SKM-1 treated with dmso at 0.1 percent for 144 hours (cell line): ENCODE data around the gene MCF2L2.

Source experiments
- DNase-seq: peaks from one replicate; lab custom pipeline; 2025; ENCODE audit not compliant: unreplicated experiment; lab: John Stamatoyannopoulos, UW

The MCF2L2 gene

DNA sequence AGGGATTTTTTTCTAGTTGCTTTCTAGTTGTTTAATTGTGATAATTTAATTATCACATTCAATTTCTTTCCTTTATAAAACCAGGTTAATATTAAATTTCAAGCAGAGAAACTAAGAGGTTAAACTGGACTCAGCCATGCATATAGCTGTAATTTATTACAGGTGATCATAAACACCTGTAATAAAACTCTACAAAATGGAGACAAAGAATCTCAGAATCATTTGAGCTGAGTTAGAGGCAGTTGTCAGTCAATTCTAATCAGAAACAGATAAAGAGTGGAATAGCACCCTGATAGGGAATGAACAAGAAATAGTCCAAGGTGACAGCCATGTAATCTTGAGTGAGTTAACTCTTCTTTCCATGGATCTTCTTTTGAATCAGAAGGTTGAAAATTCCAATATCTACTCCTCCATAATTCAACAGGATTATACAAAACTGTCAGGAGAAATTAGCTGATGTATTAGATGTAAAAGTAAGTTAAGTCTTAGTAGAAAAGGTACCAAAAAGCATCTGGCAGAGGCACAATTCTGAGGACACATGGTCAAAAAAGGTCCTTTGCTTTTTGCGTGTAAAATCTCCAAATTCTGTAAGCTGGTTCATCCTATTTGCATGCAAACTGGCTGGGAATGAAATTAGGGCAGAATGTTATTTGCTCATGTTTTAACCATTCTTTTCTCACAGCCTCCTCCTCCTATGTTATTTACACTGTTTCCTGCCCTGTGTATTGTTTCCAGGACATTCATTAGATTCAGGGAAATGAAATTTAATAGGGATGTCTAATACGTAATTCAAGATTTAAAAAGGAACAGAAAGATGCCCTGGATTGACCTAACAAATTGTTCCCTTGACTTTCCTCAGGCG, 214.8 kb downstream of the MCF2L2 start:
- DNase-seq = no peak

DNA sequence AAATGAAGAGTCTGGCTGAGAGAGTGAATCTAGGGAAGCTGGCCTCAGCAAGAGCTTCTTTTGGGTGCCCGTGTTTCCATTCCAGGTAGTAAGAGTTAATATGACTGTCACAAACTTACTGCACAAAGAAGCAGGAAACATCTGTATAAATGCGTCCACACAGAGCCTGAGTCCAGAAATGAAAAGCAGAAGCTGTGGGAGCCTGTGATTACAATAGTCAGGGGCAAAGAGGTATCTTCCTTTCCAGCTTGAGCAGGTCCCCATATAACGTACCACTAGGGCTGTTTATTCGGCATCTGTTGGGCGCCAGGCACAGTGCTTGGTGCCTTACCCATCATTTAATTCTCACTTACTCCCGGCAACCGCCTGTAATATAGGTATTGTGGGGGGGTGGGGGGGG, 215.9 kb downstream of the MCF2L2 start:
- DNase-seq = peak; percentile 98

DNA sequence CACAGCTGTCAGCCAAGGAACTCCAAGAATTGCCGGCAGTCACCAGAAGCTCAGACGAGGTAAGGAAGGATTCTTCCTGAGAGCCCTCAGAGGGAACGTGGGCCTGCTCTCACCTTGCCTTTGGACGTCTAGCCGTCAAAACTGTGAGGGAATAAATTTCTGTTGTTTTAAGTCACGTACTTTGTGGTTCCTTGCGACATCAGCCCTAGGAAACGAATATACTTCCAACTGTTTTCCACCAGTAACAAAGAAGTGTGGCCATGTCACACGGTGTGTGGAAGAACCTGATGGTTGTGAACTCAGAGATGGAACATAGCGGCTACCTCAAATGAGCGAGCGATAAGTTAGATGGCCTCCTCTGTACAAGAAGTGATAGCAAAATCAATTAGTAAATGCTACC, 216.3 kb downstream of the MCF2L2 start:
- peak; percentile 29 for DNase-seq

DNA sequence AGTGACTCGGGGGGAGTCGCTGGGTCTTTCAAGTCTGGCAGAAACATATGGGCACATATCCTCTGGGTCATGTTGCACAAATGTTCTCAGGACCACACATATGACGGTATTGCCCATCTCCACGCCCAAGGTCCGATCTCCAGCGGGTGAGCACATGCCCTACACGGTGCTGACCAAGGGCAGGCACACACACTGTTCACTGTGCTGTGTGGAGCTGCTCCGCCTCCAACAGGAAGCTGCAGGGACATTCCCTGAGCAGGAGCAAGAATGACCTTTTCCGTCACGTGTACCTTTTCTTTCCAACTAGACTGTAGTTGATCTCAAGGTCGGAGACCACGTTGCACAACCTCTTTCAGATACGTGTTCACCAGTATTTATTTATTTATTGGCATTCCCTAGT, 217.1 kb downstream of the MCF2L2 start:
- no peak for DNase-seq

DNA sequence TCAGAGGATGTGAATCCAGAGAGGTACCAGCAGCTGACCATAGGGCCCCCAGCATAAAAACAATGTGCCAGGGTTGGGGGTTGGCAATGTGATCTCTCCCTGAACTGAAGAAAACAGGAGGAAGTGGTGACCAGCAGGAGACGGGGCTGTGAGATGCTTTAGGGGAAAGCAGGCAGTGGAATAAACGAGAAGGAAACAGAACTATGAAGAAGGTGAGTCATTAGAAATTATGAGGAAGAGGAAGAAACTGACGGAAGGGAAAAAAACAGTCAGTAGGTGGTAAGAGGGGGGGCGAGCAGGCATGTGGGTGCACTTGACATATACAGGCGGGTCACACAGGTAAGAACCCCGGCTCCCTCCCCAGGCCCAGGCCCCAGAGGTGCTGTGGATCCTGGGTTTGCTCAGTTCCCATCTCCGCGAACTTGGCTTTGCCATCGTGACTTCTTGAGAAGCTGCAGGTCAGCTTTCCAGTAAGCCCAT, 217.5 kb downstream of the MCF2L2 start:
- peak; percentile 91 for DNase-seq

DNA sequence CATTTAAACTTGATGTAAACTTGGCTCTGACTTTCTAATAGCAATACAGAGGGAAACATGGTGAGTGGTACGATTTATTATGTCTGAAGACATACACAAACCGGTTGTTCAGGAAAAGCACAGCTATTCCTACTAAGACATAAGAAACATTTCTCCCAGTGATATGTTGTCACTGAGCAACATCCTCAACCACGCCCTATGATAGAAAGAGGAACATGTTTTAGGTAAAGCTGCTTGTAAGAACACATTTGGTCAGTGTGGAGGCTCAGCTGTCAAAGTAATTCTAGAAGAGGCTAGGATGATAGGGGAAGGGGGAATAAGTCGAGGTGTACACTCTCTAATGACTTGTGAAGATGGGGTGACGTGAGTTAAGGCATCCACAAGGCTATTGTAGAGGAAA, 218.1 kb downstream of the MCF2L2 start:
- DNase-seq = peak; percentile 79

DNA sequence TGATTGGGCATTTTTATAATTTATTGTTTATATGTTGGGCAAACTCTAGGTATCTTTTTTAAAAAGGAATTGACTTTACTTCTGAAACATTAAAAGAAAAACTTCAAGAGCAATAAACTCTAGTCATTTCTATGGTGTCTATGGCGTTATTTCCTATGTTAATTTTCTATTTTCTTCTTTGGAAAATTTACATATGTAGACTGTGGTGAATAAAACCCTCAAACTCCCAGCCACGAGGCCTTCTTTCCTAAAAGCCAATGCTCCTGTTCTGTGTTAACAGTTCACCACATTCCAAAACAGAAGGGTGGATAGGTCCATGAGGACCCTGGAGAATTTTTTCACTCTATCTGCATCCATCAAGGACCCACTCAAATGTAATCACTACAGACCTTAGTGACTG, 219.6 kb downstream of the MCF2L2 start:
- DNase-seq = no peak

DNA sequence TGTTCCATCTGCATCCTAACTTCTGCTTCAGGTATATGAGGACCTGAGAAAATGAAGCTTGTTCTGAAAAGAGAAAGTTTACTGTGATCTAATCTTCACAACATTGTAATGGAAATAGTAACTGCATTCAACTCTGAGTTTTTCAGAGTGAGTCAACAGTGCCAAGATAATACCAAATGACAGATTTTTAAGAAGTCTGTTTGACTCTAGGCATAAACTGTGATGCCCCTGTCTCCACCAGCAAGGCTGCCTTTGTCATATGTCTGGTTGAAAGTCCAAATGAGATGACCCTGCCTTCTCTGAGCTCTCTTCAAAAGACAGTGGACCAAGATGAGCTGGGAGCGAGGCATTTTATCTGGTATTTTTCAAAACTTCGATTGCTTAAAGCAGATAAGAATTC, 220.2 kb downstream of the MCF2L2 start:
- no peak for DNase-seq

DNA sequence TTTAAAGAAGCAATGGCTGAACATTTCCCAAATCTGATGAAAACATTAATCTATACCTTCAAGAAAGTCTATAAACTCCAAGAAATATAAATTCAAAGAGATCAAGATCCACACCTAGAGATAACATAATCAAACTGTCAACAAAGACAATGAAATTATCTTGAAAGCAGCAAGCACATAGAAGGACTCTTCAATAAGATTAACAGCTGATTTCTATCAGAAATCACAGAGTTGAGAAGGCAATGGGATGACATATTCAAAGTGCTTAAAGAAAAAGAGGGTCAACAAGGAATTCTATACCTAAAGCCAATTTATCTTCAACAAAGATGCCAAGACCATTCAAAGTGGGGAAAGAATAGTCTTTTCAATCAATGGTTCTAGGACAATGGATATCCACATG, 224.7 kb downstream of the MCF2L2 start:
- no peak for DNase-seq

DNA sequence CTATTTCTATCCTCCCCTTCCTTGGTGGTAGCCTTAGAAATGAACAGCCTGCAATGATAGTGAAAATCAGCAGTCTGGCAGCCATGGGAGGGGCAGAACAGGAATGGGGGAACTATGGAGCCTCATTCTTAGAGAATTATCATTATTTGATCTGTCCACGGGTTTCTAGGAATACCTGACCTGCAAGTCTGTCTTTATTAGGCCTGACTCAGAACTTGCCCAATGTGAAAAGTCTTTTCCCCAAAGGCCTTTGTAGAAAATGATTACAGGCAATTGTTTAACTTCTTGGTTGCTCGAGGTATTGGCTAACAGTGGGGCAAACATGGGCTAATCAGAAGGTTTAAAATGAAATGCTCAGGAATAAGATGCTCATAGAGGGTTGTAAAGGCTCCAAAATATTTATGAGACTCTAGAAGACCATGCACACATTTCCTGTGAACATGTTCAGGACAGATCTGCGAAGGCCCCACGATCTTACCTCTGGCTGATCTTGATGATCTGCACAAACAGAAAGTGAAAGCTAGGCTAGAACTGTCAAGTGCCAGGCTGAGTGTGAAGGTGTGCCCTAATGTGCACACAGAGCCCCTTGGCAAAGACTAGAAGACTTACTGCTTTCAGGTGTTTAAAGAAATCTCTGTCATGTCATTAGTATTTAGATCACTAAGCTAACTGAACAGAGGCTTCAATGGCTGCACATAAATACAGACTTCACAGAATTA, 226.3 kb downstream of the MCF2L2 start:
- DNase-seq = no peak

DNA sequence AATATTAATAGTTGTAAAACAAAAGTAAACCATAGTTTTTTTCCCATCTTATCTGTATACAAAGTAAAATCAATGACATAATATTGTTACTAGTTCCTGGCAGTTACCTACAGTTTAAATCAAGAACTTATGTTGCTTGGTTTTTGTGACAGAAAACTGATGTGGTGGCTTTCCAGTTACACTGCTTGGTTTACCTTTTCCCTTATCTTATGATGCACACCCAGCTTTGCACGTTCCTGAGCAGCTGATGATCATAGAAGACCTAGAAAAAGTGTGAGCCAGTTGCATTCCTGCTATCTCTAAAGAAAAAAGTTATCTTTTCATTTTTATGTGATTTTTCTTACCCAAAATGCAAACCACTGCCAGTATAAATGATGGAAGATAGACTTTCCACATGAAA, 229.5 kb downstream of the MCF2L2 start:
- no peak for DNase-seq

DNA sequence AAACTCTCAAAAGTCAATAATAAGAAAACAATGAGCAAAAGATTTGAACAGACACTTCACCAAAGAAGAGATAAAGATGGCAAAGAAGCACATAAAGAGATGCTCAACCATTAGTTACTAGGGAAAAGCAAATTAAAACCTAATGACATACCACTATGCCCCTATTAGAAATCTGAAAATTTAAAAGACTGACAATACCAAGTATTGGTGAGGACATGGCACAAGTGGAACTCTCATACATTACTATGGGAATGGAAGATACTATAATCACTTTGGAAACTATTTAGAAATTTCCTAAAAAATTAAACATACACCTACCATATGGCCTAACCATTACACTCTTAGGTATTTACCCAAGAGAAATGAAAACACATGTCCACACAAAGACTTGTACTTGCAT, 230.7 kb downstream of the MCF2L2 start:
- no peak for DNase-seq

DNA sequence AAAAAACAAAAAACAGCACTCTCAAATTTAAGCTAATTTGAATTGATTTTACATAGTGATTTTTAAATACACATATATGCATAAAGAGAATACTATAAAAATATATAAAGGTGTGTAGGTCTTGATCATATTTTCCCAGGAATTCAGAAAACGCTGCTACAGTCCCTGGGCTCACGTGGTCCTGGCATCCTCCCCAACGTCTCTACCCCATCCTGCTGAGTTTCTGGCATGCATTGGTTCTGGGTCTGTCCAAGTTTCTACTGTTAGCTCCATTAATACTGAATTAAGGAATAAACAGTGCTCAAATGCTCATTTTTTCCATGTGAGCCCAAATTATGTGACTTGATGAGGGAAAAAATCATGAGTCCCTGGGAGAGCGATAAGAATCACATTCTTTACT, 233.2 kb downstream of the MCF2L2 start:
- no peak for DNase-seq

DNA sequence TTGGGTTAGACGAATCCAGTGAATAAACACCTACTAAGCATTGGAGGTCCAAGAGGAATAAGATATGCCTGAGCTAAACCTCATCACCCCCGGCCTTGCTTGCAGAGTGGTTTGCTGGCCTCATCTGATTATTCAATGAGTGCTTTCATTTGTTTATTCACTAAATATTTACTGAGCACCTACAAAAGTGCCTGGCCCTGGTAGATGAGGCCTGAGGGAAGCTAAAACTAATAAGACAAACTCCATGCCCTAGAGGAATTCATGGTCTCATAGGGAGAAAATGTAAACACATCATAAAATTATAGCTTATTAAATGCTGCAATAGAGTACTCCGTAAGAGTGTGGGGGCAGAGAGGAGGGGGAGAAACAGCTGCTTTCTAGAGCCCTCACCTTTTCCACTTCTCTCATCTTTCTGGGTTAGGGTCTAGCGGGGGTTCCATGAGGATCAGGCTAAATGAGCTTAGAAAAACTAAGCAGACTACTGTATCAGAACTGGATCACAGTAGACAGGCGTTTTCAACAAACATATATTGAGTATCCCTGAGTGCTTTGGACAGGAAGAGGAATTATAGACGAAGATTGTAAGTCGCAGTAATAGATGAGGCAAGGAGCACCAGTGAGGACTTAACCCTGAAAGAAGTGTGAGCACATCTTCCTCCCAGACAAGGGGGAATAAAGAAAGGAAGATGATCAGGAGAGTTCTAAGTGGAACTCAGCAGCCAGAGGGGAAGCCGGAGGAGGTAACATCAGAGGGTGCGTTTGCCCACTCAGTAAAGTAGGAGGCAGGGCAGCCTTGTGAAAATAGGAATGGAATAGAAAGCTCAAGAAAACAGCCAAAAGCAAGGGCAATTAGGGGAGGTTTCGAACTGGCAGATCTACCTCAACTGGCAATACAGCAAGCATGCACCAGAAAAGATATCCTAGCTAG, 234.4 kb downstream of the MCF2L2 start:
- no peak for DNase-seq

DNA sequence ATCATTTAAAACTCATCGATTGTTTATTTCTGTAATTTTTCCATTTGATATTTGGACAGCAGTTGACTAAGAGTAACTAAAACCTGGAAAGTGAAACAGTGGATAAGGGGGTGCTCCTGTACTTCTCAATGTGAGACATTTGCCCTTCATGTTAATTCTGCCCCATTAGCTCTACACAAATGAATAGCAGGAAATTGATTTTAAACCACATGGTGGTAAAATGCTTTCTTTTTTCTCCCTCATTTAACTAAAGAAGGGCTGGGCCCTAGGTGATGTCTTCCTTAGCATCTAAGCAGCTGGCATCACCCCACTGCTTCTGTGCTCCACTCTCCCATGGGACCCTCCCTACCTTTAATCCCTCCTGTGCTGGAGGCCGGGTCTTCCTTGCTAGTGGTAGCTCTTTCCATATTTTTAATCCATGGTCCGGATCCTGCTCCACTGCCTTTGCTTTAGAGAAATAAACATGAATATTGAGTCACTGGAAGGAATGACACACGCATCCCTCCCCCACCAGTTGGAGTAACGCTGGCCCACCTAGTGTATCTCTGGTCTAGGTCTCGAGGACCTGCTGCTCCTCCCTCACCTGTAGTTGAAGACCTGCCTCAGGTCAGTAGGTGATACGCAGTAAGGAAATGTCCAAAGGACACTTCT, 235.6 kb downstream of the MCF2L2 start:
- DNase-seq = no peak

DNA sequence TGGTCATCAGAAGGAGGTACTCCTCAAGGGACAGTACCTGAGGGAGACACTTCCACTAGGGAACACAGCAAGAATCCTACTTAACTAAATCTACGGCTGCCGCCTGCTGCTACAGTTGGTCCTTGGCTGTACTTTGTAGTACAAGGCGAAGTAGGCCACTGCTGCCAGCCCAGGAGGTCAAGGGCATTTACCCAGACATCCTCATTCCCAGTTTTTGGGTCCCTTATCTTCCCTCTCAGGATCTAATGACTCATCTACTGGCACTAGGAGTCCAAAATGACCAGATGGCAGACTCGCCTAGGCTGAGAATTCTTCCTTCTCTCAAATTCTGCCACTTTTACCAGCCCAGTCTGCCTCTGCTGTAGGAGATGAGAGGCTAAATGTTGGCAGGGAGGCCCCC, 238.8 kb downstream of the MCF2L2 start:
- DNase-seq = no peak

DNA sequence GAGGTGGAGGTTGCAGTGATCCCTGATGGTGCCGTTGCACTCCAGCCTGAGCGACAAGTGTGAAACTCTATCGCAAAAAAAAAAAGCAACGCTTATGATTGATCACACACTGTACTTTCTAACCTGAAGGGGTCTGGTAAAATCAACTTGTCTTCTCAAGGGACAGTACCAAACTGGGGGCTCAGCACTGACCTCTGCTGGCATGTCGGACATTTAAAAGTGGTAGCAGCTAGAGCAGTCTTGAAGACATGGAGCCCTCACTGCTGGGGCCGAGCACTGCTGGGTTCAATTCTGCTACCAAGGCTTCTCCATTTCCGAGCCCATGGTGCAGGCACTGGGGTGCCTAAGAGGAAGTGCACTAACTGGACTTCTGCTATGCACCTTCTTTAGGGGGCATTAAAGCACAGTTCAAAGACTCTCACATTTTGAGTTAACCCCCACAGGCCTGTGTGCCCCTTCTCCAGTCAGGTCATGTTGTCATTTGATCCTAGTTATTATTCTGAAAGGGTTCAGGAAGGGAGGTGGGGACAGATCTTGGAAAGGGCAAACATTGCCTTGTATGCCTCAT, 239.4 kb downstream of the MCF2L2 start:
- DNase-seq = peak; percentile 56

DNA sequence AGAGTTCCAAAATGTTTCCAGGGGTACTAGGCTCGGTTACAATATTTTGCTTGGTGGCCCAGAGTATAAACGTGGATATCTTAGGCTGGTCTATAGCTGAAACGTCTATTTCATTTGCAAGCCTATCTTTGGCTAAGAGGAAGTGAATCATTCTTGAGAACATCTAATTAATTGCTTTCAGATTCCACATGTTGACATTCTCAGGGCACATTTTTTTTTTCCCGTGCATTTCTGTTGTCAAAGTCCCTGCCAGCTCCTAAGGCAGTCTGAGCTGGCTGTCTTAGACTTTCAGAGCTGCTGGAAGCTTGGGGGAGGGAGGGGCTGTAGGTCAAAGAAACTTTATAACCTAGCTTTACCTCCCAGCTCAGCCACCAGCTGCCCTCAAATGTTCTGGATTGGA, 242.7 kb downstream of the MCF2L2 start:
- no peak for DNase-seq

DNA sequence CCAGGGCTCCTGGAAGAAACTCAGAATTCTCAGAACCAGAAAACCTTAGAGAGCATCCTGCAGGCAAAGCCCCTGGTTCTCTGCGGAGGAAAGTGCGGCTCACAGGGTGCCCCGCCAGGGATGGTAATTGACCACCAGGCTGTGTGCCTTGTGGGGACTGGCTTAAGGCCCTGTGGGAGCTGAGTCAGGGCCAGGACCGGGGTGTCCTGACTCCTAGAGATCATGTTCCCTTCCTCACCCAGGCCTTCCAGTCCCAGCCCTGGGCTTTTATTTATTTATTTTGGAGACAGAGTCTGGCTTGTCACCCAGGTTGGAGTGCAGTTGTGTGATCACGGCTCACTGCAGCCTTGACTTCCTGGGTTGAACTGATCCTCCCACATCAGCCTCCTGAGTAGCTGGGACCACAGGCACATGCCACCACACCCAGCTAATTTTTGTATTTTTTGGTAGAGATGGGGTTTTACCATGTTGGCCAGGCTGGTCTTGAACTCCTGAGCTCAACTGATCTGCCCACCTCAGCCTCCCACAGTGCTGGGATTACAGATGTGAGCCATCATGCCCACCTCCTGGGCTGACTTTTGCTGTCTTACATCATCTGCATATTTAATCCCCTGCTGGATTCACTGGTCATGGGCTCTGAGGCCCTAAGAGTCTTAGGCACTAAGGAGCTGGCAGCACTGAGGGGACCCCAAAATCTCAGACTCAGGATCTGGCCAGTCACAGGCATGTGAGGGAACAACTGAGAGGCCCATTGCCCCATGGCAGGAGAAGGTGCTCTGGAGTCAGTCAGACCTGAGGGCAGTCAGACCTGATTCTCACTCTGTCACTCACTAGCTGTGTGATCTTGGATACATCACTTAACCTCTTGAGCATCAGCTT, 245.4 kb downstream of the MCF2L2 start:
- DNase-seq = no peak
